ENCODE data around the gene NADK.

The NADK gene

GRCh38 chr1:1802871-1803270 lies 24.6 kb upstream of the NADK start:
- in situ Hi-C loops (cut with HindIII; ENCODE audit: low pct_ligation_motif_present, low sequenced_read_pairs) = no loop called here
- Histone ChIP-seq H3K27ac (no peak overlapping the region), H3K4me3 (ENCODE audit: low read depth, low read length) (no peak overlapping the region), H3K36me3 (replicated peaks) (peaks cover 62% of the 10 kb centered on the region), H3K27me3 (replicated peaks) (no peaks in the 10 kb centered on the region)
- no peak for TF ChIP-seq CTCF (IDR thresholded peaks at IDR 0.05; ENCODE audit: low read depth, low read length, missing control alignments)
- DNase-seq = no peak

GRCh38 chr1:1799716-1800115 lies 21.4 kb upstream of the NADK start:
- no peak for DNase-seq
- in situ Hi-C loops (cut with HindIII; ENCODE audit: low pct_ligation_motif_present, low sequenced_read_pairs) = no loop called here
- no peak overlapping the region for H3K27ac ChIP-seq
- no peak overlapping the region for H3K4me3 ChIP-seq (ENCODE audit: low read depth, low read length)
- H3K27me3 ChIP-seq (replicated peaks) = no peaks in the 10 kb centered on the region
- H3K36me3 ChIP-seq (replicated peaks) = peaks cover 64% of the 10 kb centered on the region
- TF ChIP-seq CTCF (IDR thresholded peaks at IDR 0.05; ENCODE audit: low read depth, low read length, missing control alignments) = no peak

DNA sequence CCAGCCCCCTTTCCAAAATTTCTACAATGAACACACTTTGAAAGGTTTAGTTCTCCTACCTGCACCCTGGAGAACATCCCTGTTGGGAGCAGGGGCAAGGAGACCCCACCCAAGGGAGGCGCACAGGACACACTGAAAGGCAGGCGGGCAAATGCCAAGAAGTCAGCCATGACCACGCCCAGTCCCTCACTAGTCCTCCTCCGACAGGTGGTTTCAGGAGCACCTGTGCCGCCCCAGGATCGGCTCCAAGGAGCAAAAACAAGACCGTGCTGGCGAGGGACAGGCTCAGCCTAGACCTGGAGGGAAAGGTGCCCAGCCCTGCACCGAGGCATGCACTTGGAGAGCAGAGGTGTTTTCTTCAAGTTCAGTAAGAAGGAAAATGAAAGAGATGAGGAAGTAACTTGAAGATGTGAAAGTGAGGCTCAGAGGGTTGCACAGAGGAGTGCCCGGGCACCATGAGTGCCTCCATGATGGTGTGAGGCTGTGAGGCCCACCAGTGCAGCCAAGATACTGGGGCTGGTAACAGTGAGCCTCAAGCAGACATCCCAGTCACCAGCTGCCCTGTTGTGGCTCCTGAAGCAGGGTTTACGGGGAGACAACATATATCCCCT lies 19.6 kb upstream of the NADK start:
- H3K27ac ChIP-seq = no peak overlapping the region

GRCh38 chr1:1796466-1796865 lies 18.2 kb upstream of the NADK start:
- in situ Hi-C loops (cut with HindIII; ENCODE audit: low pct_ligation_motif_present, low sequenced_read_pairs) = no loop called here
- H3K27ac ChIP-seq = no peak overlapping the region
- DNase-seq = no peak
- no peak overlapping the region for H3K4me3 ChIP-seq (ENCODE audit: low read depth, low read length)
- H3K27me3 ChIP-seq (replicated peaks) = no peaks in the 10 kb centered on the region
- peak; percentile 55 for TF ChIP-seq CTCF (IDR thresholded peaks at IDR 0.05; ENCODE audit: low read depth, low read length, missing control alignments)
- peaks cover 68% of the 10 kb centered on the region for H3K36me3 ChIP-seq (replicated peaks)

More for the DNA sequence above, 19.6 kb upstream of the NADK start:
- no peak overlapping the region for H3K4me3 ChIP-seq (ENCODE audit: low read depth, low read length)
- peaks cover 64% of the 10 kb centered on the region for H3K36me3 ChIP-seq (replicated peaks)
- no peaks in the 10 kb centered on the region for H3K27me3 ChIP-seq (replicated peaks)
- no peak for TF ChIP-seq CTCF (IDR thresholded peaks at IDR 0.05; ENCODE audit: low read depth, low read length, missing control alignments)
- in situ Hi-C loops (cut with HindIII; ENCODE audit: low pct_ligation_motif_present, low sequenced_read_pairs) = no loop called here
- no peak for DNase-seq

DNA sequence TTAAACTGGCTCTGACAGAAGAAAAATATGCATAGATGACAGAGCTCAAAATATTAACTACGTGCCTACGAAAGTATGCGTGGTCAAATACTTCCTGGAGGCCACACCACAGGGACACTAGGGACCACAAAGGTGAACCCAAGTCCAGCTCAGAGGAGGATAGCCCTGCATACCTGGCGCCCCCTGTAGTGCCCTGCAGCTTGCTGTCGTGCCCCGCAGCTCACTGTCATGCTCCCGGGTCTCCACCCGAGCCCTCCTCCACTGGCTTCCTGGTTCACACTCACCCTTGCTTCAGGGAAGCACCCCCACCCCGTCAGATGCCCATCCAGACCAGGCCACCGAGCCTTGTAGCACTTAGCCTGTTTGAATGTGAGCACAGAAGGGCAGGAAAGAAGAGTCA lies 16.7 kb upstream of the NADK start:
- Histone ChIP-seq H3K36me3 (replicated peaks) (peaks cover 79% of the 10 kb centered on the region), H3K4me3 (ENCODE audit: low read depth, low read length) (no peak overlapping the region), H3K27ac (no peak overlapping the region), H3K27me3 (replicated peaks) (no peaks in the 10 kb centered on the region)
- DNase-seq = no peak
- in situ Hi-C loops (cut with HindIII; ENCODE audit: low pct_ligation_motif_present, low sequenced_read_pairs) = no loop called here
- TF ChIP-seq CTCF (IDR thresholded peaks at IDR 0.05; ENCODE audit: low read depth, low read length, missing control alignments) = no peak

All from brain microvascular endothelial cell (primary cell).